Left renal cortex interstitium (tissue), 4 donors: ENCODE measurements around the gene TMEM52B. TPM values are rescaled to one million over a fixed set of nuclear protein-coding genes. Genes with fewer than 3 reads are reported as not detected.

Experiments used
- DNase-seq, 4 donors: peaks; one replicate each; pipeline ENCODE4 v3.0.0-alpha.2; 2013; ENCODE audit warnings: low read depth in 4 of 4, low spot score in 2 of 4, missing footprints in 1 of 4
- polyA plus RNA-seq, 4 donors: library from polyadenylated mRNA; unstranded; fragments of 120-200 nt; gene quantifications; one replicate each; pipeline ENCODE4 v1.2.1, GENCODE V29; 2013; ENCODE audit not compliant: insufficient read length in 4 of 4

Gene TMEM52B
- polyA plus RNA-seq, 4 donors = 134 to 169 (median 165) TPM

DNA sequence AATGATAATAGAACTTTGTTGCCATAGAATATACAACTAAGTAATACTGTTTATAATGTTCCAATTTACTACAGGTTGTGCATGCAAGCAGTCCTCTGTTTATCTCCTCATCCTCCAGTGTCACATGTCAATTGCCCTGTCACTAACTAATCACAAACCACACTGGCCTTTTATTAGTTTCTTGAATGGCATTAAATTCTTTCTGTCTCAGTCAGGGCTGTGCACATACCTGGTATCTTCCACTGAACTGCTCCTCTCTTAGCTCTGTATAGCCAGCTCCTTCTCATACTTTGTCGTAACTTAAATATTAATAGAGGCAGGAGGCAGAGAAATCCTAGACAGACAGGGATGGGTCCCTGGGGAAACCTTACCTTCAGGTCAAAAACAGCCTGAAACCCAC lies 57.9 kb downstream of the TMEM52B start:
- DNase-seq = no peak

DNA sequence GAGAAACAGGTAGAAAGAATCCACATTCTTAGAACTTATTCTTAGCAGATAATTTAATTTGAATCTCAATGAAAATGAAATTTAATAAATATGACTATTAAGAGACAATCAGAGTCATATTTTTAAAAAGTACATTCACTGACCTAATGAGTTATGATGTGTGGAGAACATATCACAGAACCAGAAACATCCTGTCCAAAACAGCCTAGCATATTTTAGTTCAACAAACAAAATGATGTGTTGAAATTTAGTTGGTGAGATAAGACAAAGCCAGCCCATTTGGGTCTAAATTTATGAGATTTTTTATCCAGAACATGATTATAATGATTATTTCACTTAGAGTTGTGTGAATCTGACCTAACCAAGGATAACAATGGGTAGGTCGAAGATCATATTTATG lies 59.7 kb downstream of the TMEM52B start:
- no peak for DNase-seq

DNA sequence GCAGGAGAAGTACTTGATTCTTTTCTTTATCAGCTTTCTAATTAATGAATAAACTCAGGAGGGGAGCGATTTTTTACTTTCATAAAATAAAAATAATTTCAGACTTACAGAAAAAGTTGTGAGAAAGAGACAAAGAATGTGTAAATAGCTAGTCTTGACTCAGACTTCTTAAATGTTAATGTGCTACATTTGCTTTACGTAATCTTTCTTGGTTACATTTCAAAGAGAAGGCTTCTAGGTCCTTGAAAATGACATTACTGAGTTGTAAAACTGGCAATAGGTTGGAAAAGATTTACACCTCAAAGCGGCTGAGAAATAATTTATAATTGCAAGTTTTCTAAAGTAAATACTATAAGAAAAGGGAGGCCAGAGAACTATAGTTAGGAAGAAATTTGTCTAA lies 62.5 kb downstream of the TMEM52B start:
- DNase-seq = no peak

Other genes with a start within 250 kb of the TMEM52B start
- not detected for gene CLEC2A, start 246.7 kb upstream of the TMEM52B start, polyA plus RNA-seq
- gene CLEC12A, start 207.6 kb upstream of the TMEM52B start, polyA plus RNA-seq = under 1 TPM; 0.71 to 0.85 (median 0.82) TPM
- gene CLEC1B, start 179.9 kb upstream of the TMEM52B start, polyA plus RNA-seq = 1 to 10 TPM in 3 of 4 donors, under 1 TPM in 1; 0.87 to 2.0 (median 1.3) TPM
- gene CLEC12B, start 168.4 kb upstream of the TMEM52B start, polyA plus RNA-seq = under 1 TPM in 1 of 4 donors, not detected in 3; 0.08 TPM
- gene CLEC9A, start 148.3 kb upstream of the TMEM52B start, polyA plus RNA-seq = under 1 TPM; 0.25 to 0.56 (median 0.54) TPM
- 1 to 10 TPM; 2.7 to 4.0 (median 3.2) TPM for gene CLEC1A, start 80.0 kb upstream of the TMEM52B start, polyA plus RNA-seq
- gene CLEC7A, start 48.8 kb upstream of the TMEM52B start, polyA plus RNA-seq = 1 to 10 TPM; 1.4 to 3.6 (median 2.4) TPM
- 1 to 10 TPM in 3 of 4 donors, under 1 TPM in 1; 0.46 to 2.7 (median 1.1) TPM for gene OLR1, start 6.9 kb upstream of the TMEM52B start, polyA plus RNA-seq
- gene GABARAPL1, start 33.8 kb downstream of the TMEM52B start, polyA plus RNA-seq = 10 to 100 TPM; 54.4 to 88.9 (median 75.0) TPM
- under 1 TPM; 0.21 to 0.55 (median 0.50) TPM for gene KLRD1, start 128.8 kb downstream of the TMEM52B start, polyA plus RNA-seq
- gene KLRK1, start 211.0 kb downstream of the TMEM52B start, polyA plus RNA-seq = 1 to 10 TPM in 2 of 4 donors, under 1 TPM in 2; 0.24 to 1.1 (median 0.69) TPM
- under 1 TPM in 2 of 4 donors, not detected in 2; 0.16 to 0.30 TPM for gene KLRC4, start 230.7 kb downstream of the TMEM52B start, polyA plus RNA-seq
- not detected for gene KLRC3, start 241.6 kb downstream of the TMEM52B start, polyA plus RNA-seq